Left forelimb (tissue), 1 donor: ENCODE data around the gene GPD2.
"Not testable (repeated sequence)": the region's sequence is repeated elsewhere in the genome, so short reads cannot be mapped to it uniquely, and the experiment has no call there.

ENCODE experiments used
- DNase-seq: peaks from one replicate; pipeline ENCODE4 v3.0.0-alpha.2; 2018; ENCODE audit warnings: low spot score

Gene GPD2

GRCh38 chr2:156590085-156590739 is 154.0 kb downstream of the GPD2 start:
- DNase-seq, result no peak

GRCh38 chr2:156592809-156593593 is 156.8 kb downstream of the GPD2 start:
- no peak for DNase-seq

GRCh38 chr2:156593594-156593921 is 157.4 kb downstream of the GPD2 start:
- no peak for DNase-seq

DNA sequence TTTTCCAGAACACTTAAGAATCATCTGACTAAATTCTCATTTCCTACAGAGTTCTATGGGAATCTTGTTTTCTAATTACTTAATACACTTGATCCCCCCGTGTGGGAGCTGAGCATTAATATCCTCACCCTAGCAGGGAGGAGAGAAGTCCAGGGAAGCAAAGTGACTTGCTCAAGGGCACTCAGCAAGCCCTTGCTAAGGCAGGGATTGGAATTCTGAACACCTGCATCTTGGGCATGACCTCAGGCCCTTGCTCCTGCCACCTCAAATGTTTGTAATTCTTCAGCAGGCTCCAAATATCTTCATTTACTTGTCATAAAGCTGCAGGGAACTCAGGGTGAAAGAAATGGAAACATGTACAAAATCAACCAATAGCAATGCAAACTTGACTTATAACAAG is 162.4 kb downstream of the GPD2 start:
- no peak for DNase-seq

- DNase-seq, result no peak
Observed at GRCh38 chr2:156600196-156600595, 164.0 kb downstream of the GPD2 start.

DNA sequence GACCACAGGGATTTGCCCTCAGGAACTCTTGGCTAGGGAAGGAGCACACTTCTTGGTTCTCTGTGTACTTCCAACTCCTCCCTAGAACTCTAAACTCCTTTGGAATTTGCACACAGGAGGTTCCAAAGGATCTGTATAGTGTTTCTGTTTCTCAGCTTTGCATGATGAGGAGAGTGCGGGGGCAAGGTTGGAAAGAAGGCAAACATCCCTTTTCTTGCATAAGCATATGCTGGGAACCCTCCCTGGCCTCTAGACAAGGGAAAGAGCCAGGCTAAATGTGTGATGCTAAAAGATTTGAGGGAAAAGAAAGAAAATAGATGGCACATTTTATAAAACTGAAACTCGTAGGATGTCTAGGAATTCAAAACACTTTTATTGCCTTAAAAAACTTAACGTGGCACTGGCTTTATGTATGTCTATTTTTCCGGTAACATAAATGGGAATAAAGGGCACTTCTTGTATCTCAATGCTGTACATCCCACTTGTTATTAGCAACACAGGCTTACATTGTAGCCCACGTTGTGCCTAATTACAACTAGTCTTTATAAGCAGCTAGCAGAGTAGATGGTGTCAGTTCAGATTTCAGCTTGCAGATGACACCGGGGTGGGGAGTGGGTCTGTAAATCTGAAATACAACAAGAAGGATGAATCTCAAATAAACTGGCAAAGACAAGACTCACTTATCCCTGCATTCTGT is 165.8 kb downstream of the GPD2 start:
- no peak for DNase-seq

DNA sequence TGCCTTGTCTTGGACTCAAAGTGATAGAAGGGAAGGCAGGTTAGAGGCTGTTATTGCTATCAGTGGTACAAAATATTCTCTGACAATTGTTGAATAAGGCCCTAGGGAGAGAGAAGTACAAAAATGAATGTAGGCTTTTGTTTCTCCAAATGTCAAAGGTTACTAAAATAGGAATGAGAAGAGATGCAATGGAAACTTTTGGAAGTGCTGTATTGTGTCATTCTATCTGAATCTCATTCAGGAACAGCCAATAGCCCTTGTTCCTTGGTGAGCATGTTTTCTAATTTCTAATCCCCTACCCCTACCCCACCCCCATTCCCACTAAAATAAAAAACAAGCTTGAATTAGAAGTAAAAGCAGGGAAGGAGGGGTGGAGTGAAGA is 166.4 kb downstream of the GPD2 start:
- no peak for DNase-seq

- DNase-seq, result no peak
Observed at GRCh38 chr2:156615836-156616322, 179.7 kb downstream of the GPD2 start.

GRCh38 chr2:156618071-156618470 is 181.9 kb downstream of the GPD2 start:
- not testable (repeated sequence) for DNase-seq

- no peak for DNase-seq
Observed at GRCh38 chr2:156619021-156619539, 182.9 kb downstream of the GPD2 start.

DNA sequence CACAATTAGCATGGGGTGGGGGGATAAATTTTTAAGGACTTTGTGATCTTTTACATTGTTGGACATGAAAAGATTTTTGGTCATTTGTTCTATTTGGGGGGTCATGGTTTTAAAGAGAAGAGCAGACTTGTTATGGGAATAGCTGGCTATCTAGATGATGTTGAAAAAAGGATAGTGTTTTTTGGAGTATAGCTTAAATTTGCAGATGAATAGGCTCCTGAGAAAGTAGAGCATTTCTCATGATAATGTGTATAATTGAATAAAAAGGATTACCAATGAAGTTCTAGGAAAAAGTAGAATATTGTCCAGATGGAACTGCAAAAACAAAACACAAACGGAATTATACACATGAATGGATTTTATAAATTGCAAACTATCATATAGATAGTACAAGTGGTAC is 186.3 kb downstream of the GPD2 start:
- DNase-seq, result no peak

GRCh38 chr2:156625360-156626170 is 189.4 kb downstream of the GPD2 start:
- no peak for DNase-seq

GRCh38 chr2:156626931-156627330 is 190.8 kb downstream of the GPD2 start:
- DNase-seq, result no peak

- no peak for DNase-seq
Observed at GRCh38 chr2:156630579-156631337, 194.6 kb downstream of the GPD2 start.

DNA sequence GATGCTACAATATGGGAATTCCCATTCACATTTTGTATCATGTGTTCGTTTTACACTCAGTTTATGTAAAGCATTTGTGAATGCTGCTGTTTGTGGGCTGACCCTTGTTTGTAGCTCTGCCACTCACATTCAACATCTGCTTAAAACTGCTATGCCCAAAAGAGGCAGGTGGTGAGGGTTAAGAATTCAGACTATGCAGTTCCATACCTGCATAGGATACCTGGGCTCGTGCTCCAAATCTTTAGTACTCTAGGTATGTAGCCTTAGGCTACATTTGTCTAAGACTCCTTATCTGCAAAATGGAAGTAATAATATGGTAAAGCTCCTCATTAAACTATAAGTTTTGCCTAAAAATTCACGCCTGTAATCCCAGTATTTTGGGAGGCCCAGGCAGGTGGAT is 199.5 kb downstream of the GPD2 start:
- no peak for DNase-seq
